ENCODE data around the gene SORCS1. TPM values are rescaled to one million over a fixed set of nuclear protein-coding genes. Genes with fewer than 3 reads are reported as not detected.

The SORCS1 gene
- total and polyA plus RNA-seq, 4 donors: 0.04 to 3.5 (median 0.05) TPM

- Histone ChIP-seq H3K4me1 (ENCODE audit: control insufficient read depth in 5 of 5, insufficient read depth in 5 of 5, low read length in 5 of 5) (no peaks in the 10 kb centered on the region), H3K36me3 (ENCODE audit: control insufficient read depth in 4 of 4, insufficient read depth in 4 of 4, low read length in 4 of 4) (no peaks in the 10 kb centered on the region), H3K27me3 (ENCODE audit: control insufficient read depth in 3 of 3, insufficient read depth in 3 of 3, low read length in 2 of 3) (no peaks in the 10 kb centered on the region), H3K9ac (ENCODE audit: insufficient read depth in 1 of 2, low read length in 2 of 2) (no peak overlapping the region), H3K9me3 (ENCODE audit: control insufficient read depth in 4 of 4, insufficient read depth in 3 of 4, low read length in 3 of 4) (no peaks in the 10 kb centered on the region), H3K27ac (ENCODE audit: low read depth in 1 of 2, low read length in 1 of 2) (no peak overlapping the region), H3K4me3 (no peak overlapping the region)
- TF ChIP-seq CTCF (IDR thresholded peaks at IDR 0.05; ENCODE audit: control extremely low read depth, extremely low read depth): no peak
- no peak for ATAC-seq (ENCODE audit: insufficient read depth, low FRiP score)
- WGBS, 2 donors: 72 to 77% methylated on average over 4 of the region's 4 CpGs
- peak in 2 of 3 donors; percentile 17 to 42 for DNase-seq
Measured at GRCh38 chr10:106775127-106775526, 389.4 kb downstream of the SORCS1 start.

- 68 to 80% methylated on average over 2 of the region's 2 CpGs for WGBS, 2 donors
- Histone ChIP-seq H3K4me3 (no peak overlapping the region), H3K27me3 (ENCODE audit: control insufficient read depth in 3 of 3, insufficient read depth in 3 of 3, low read length in 2 of 3) (no peaks in the 10 kb centered on the region), H3K4me1 (ENCODE audit: control insufficient read depth in 5 of 5, insufficient read depth in 5 of 5, low read length in 5 of 5) (no peaks in the 10 kb centered on the region), H3K36me3 (ENCODE audit: control insufficient read depth in 4 of 4, insufficient read depth in 4 of 4, low read length in 4 of 4) (no peaks in the 10 kb centered on the region), H3K27ac (ENCODE audit: low read depth in 1 of 2, low read length in 1 of 2) (no peak overlapping the region), H3K9ac (ENCODE audit: insufficient read depth in 1 of 2, low read length in 2 of 2) (no peak overlapping the region), H3K9me3 (ENCODE audit: control insufficient read depth in 4 of 4, insufficient read depth in 3 of 4, low read length in 3 of 4) (no peaks in the 10 kb centered on the region)
- DNase-seq (no peak), ATAC-seq (ENCODE audit: insufficient read depth, low FRiP score) (no peak)
- TF ChIP-seq CTCF (IDR thresholded peaks at IDR 0.05; ENCODE audit: control extremely low read depth, extremely low read depth): no peak
Measured at GRCh38 chr10:106772957-106773356, 391.5 kb downstream of the SORCS1 start.

GRCh38 chr10:106771154-106771553 lies 393.4 kb downstream of the SORCS1 start:
- WGBS, 2 donors: 59 to 68% methylated on average over 2 of the region's 2 CpGs
- no peak for ATAC-seq (ENCODE audit: insufficient read depth, low FRiP score)
- no peaks in the 10 kb centered on the region for H3K9me3 ChIP-seq (ENCODE audit: control insufficient read depth in 4 of 4, insufficient read depth in 3 of 4, low read length in 3 of 4)
- DNase-seq: peak in 1 of 3 donors; percentile 36
- no peaks in the 10 kb centered on the region for H3K36me3 ChIP-seq (ENCODE audit: control insufficient read depth in 4 of 4, insufficient read depth in 4 of 4, low read length in 4 of 4)
- no peak overlapping the region for H3K9ac ChIP-seq (ENCODE audit: insufficient read depth in 1 of 2, low read length in 2 of 2)
- TF ChIP-seq CTCF (IDR thresholded peaks at IDR 0.05; ENCODE audit: control extremely low read depth, extremely low read depth): no peak
- no peak overlapping the region for H3K4me3 ChIP-seq
- H3K27ac ChIP-seq (ENCODE audit: low read depth in 1 of 2, low read length in 1 of 2): no peak overlapping the region
- no peaks in the 10 kb centered on the region for H3K4me1 ChIP-seq (ENCODE audit: control insufficient read depth in 5 of 5, insufficient read depth in 5 of 5, low read length in 5 of 5)
- H3K27me3 ChIP-seq (ENCODE audit: control insufficient read depth in 3 of 3, insufficient read depth in 3 of 3, low read length in 2 of 3): no peaks in the 10 kb centered on the region

GRCh38 chr10:106768204-106768603 lies 396.3 kb downstream of the SORCS1 start:
- Histone ChIP-seq H3K9me3 (ENCODE audit: control insufficient read depth in 4 of 4, insufficient read depth in 3 of 4, low read length in 3 of 4) (no peaks in the 10 kb centered on the region), H3K27ac (ENCODE audit: low read depth in 1 of 2, low read length in 1 of 2) (no peak overlapping the region), H3K4me3 (no peak overlapping the region), H3K36me3 (ENCODE audit: control insufficient read depth in 4 of 4, insufficient read depth in 4 of 4, low read length in 4 of 4) (no peaks in the 10 kb centered on the region), H3K9ac (ENCODE audit: insufficient read depth in 1 of 2, low read length in 2 of 2) (no peak overlapping the region), H3K4me1 (ENCODE audit: control insufficient read depth in 5 of 5, insufficient read depth in 5 of 5, low read length in 5 of 5) (no peaks in the 10 kb centered on the region), H3K27me3 (ENCODE audit: control insufficient read depth in 3 of 3, insufficient read depth in 3 of 3, low read length in 2 of 3) (no peaks in the 10 kb centered on the region)
- DNase-seq (peak in 1 of 3 donors; percentile 19), ATAC-seq (ENCODE audit: insufficient read depth, low FRiP score) (no peak)
- TF ChIP-seq CTCF (IDR thresholded peaks at IDR 0.05; ENCODE audit: control extremely low read depth, extremely low read depth): no peak

Data from lung (tissue), 12 donors.